ENCODE measurements around the gene MERTK.
A peak's percentile ranks its signal among the peaks of the same experiment; 100 is the strongest.
"Not testable (repeated sequence)": the region's sequence is repeated elsewhere in the genome, so short reads cannot be mapped to it uniquely, and the experiment has no call there.

The MERTK gene

DNA sequence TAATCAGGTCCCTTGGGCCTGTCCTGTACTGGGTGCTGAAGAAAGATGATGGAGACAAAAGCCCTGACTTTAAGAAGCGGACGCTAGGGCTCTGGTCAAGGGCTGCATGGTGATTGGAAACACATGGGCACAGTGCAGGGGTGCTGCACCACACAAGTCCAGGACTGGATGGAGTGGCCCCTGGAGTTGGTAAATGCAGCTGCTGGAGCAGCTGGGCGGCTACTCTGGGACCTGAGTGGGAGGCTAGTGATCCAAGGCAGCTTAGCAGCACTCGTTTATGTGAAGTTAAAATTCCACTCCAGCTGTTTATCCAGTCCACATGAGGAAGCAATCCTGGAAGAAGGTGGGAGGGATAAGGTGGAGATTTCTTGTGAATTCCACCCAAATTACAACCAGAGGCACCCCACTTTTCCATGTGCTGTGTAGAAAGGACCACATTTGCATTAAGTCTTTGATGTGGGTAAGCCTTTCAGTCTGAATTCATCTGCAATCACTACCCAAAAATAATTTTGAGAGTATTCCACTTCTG is 24.9 kb downstream of the MERTK start:
- Mint-ChIP-seq H3K36me3 (ENCODE audit: low read depth) (no peaks in the 10 kb centered on the region), H3K27me3 (no peaks in the 10 kb centered on the region), H3K4me1 (ENCODE audit: low read depth) (peaks cover 3% of the 10 kb centered on the region), H3K4me3 (no peak overlapping the region), H3K27ac (no peak overlapping the region), H3K9me3 (no peaks in the 10 kb centered on the region)
- DNase-seq = no peak

DNA sequence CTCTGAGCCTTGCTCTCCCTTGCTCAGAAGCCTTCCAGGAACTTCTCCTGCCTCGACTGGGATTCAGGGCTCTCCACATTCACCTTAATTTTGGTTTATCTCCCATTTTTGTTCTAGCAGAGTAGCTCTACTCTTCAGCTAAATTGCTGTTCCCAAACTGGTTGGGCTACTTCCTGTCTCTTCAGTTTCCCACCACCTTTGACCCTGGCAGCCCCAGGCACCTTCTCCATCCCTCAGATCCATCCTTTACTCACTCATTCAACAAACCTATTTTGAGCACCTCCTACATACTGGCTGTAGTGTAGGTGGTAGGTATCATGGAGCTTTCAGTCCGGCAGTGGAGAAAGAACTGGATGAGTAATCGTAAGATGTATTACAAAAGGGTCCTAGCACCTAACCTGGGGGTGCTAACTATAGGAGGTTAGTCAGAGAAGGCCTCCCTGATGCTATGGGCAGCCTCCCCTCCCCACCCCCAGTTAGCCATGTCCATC is 26.3 kb downstream of the MERTK start:
- peaks cover 3% of the 10 kb centered on the region for H3K4me1 Mint-ChIP-seq (ENCODE audit: low read depth)
- no peaks in the 10 kb centered on the region for H3K27me3 Mint-ChIP-seq
- no peaks in the 10 kb centered on the region for H3K9me3 Mint-ChIP-seq
- no peak overlapping the region for H3K4me3 Mint-ChIP-seq
- H3K27ac Mint-ChIP-seq = no peak overlapping the region
- no peaks in the 10 kb centered on the region for H3K36me3 Mint-ChIP-seq (ENCODE audit: low read depth)
- no peak for DNase-seq

DNA sequence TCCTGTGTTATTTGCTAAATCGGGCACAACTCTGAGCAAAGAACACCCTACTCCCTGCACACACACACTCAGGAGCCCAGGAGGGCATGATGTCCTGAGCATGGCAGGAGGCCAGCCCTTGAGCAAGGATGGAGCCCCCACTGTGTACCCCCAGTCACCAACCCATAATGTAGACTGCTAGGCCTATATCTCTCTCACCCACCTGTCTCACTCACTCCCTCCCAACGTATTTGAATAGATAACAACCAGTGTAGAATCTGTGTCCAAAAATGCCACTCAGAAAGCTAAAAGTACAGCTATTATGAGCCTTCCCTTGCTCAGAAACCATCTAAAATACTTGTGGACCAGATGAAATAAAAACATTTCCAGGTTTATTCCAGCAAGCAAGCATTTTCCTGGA is 29.3 kb downstream of the MERTK start:
- Mint-ChIP-seq H3K9me3 (no peaks in the 10 kb centered on the region), H3K27ac (no peak overlapping the region), H3K27me3 (peaks cover 2% of the 10 kb centered on the region), H3K36me3 (ENCODE audit: low read depth) (no peaks in the 10 kb centered on the region), H3K4me1 (ENCODE audit: low read depth) (peaks cover 18% of the 10 kb centered on the region), H3K4me3 (no peak overlapping the region)
- DNase-seq = no peak

GRCh38 chr2:111930409-111930808 is 32.0 kb downstream of the MERTK start:
- Mint-ChIP-seq H3K27me3 (peaks cover 15% of the 10 kb centered on the region), H3K27ac (peak overlapping the region; percentile 84), H3K36me3 (ENCODE audit: low read depth) (no peaks in the 10 kb centered on the region), H3K4me1 (ENCODE audit: low read depth) (peaks cover 15% of the 10 kb centered on the region), H3K4me3 (no peak overlapping the region), H3K9me3 (no peaks in the 10 kb centered on the region)
- DNase-seq = no peak

DNA sequence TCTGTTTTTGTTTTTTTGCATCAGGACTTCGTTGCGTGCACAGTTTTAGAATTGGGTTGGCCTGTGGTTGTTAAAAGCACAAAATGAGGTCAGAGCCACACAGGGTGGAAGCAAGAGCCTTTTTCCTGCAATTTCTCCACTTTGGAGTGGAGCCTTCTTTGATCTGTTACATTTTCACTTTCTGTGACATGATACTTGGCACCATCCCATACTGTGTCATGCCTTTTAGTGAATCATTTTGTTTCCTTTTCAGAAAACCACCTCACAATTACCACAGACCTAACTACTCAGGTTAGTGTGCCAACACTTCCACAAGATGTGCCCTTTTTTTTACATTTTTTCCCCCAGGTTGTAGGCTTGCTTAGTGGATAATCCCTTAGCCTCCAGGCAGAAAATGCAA is 32.5 kb downstream of the MERTK start:
- Mint-ChIP-seq H3K27ac (peak overlapping the region; percentile 84), H3K36me3 (ENCODE audit: low read depth) (no peaks in the 10 kb centered on the region), H3K27me3 (peaks cover 15% of the 10 kb centered on the region), H3K4me1 (ENCODE audit: low read depth) (peaks cover 15% of the 10 kb centered on the region), H3K9me3 (no peaks in the 10 kb centered on the region), H3K4me3 (no peak overlapping the region)
- DNase-seq = no peak

- H3K27ac Mint-ChIP-seq = no peak overlapping the region
- H3K36me3 Mint-ChIP-seq (ENCODE audit: low read depth) = no peaks in the 10 kb centered on the region
- DNase-seq = no peak
- H3K4me1 Mint-ChIP-seq (ENCODE audit: low read depth) = peaks cover 15% of the 10 kb centered on the region
- H3K9me3 Mint-ChIP-seq = no peaks in the 10 kb centered on the region
- no peak overlapping the region for H3K4me3 Mint-ChIP-seq
- H3K27me3 Mint-ChIP-seq = peaks cover 15% of the 10 kb centered on the region
These were observed 34.5 kb downstream of the MERTK start for GRCh38 chr2:111932841-111933291.

DNA sequence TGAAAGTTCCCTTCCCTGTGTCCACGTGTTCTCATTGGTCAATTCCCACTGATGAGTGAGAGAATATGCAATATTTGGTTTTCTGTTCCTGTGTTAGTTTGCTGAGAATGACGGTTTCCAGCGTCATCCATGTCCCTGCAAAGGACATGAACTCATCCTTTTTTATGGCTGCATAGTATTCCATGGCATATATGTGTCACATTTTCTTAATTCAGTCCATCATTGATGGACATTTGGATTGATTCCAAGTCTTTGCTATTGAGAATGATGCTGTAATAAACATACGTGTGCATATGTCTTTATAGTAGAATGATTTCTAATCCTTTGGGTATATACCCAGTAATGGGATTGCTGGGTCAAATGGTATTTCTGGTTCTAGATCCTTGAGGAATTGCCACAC is 35.5 kb downstream of the MERTK start:
- H3K27ac Mint-ChIP-seq; H3K4me3 Mint-ChIP-seq; DNase-seq; H3K9me3 Mint-ChIP-seq; H3K36me3 Mint-ChIP-seq (ENCODE audit: low read depth): not testable (repeated sequence)
- Mint-ChIP-seq H3K27me3 (peaks cover 15% of the 10 kb centered on the region), H3K4me1 (ENCODE audit: low read depth) (peaks cover 15% of the 10 kb centered on the region)

GRCh38 chr2:111936881-111937280 is 38.5 kb downstream of the MERTK start:
- DNase-seq = no peak
- Mint-ChIP-seq H3K36me3 (ENCODE audit: low read depth) (no peaks in the 10 kb centered on the region), H3K27ac (no peak overlapping the region), H3K4me1 (ENCODE audit: low read depth) (no peaks in the 10 kb centered on the region), H3K4me3 (no peak overlapping the region), H3K9me3 (no peaks in the 10 kb centered on the region), H3K27me3 (peaks cover 20% of the 10 kb centered on the region)

GRCh38 chr2:111938392-111938791 is 40.0 kb downstream of the MERTK start:
- H3K4me1 Mint-ChIP-seq (ENCODE audit: low read depth) = no peaks in the 10 kb centered on the region
- H3K4me3 Mint-ChIP-seq = no peak overlapping the region
- no peak overlapping the region for H3K27ac Mint-ChIP-seq
- H3K27me3 Mint-ChIP-seq = peaks cover 25% of the 10 kb centered on the region
- H3K9me3 Mint-ChIP-seq = no peaks in the 10 kb centered on the region
- no peaks in the 10 kb centered on the region for H3K36me3 Mint-ChIP-seq (ENCODE audit: low read depth)
- DNase-seq = no peak

DNA sequence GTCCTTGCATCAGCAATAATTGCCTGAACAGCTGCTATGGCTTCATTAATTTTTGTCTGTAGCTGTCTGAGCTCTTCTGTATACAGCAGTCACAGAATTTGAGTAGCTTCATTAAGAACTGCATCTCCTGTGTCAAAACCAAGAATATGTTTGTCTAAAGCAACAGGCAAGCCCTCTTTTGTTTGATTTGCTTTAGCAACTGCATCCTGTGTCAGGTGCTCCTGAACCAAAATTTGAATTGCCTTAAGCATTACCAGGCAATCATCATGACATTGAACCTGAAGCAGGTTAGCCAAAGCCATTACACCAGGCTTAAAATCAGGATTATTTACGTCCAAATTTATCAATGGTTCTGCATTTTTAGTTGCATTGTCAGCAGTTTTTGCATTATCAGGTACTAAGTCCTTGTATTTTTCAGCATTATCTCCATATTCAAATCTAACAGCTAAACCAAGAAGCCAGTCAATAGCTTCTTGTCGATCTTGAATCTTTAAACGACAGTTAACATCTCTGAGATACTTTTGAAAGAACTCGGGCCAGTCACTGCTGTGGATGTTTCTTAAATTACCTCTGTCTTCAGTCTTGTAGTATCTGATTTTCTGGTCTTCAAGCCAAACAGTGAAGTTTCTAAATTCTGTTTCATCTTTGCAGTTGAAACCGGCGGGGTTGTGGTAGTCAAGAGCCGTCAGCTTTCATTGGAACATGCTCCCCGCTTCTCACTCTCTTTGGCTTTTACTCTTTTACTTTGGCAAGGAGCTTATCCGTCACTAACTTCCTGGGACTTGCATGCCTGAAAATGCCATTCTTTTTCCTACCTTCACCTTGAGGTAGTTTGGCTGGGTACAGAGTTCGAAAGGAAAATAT is 42.2 kb downstream of the MERTK start:
- Mint-ChIP-seq H3K36me3 (ENCODE audit: low read depth) (no peaks in the 10 kb centered on the region), H3K27ac (no peak overlapping the region), H3K4me1 (ENCODE audit: low read depth) (no peaks in the 10 kb centered on the region), H3K4me3 (no peak overlapping the region), H3K9me3 (no peaks in the 10 kb centered on the region), H3K27me3 (peaks cover 14% of the 10 kb centered on the region)
- no peak for DNase-seq

DNA sequence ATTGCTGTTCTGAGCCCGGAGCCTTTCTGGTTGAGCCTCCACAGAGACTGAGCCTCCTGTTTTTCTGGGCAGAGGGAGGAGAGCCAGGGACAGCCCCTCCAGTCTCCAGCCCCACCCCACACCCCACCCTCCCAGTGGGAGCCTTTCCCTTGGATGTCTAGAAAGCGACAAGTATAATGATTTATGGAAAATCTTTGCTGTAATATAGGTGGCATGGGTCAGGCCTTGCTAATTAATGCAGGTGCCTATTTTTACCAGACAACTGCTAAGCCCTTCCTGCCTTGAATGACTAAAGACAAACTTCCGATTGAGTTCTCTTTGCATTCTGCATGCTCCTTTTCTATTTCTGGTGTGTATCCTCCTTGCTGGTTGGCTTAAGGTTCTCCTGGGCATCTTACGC is 43.1 kb downstream of the MERTK start:
- Mint-ChIP-seq H3K27me3 (peaks cover 14% of the 10 kb centered on the region), H3K4me3 (no peak overlapping the region), H3K4me1 (ENCODE audit: low read depth) (no peaks in the 10 kb centered on the region), H3K27ac (no peak overlapping the region), H3K36me3 (ENCODE audit: low read depth) (no peaks in the 10 kb centered on the region), H3K9me3 (no peaks in the 10 kb centered on the region)
- DNase-seq = no peak

- Mint-ChIP-seq H3K4me1 (ENCODE audit: low read depth) (no peaks in the 10 kb centered on the region), H3K36me3 (ENCODE audit: low read depth) (no peaks in the 10 kb centered on the region), H3K27ac (no peak overlapping the region), H3K27me3 (peaks cover 12% of the 10 kb centered on the region), H3K4me3 (no peak overlapping the region), H3K9me3 (no peaks in the 10 kb centered on the region)
- DNase-seq = no peak
These were observed 46.3 kb downstream of the MERTK start for GRCh38 chr2:111944531-111945210.

DNA sequence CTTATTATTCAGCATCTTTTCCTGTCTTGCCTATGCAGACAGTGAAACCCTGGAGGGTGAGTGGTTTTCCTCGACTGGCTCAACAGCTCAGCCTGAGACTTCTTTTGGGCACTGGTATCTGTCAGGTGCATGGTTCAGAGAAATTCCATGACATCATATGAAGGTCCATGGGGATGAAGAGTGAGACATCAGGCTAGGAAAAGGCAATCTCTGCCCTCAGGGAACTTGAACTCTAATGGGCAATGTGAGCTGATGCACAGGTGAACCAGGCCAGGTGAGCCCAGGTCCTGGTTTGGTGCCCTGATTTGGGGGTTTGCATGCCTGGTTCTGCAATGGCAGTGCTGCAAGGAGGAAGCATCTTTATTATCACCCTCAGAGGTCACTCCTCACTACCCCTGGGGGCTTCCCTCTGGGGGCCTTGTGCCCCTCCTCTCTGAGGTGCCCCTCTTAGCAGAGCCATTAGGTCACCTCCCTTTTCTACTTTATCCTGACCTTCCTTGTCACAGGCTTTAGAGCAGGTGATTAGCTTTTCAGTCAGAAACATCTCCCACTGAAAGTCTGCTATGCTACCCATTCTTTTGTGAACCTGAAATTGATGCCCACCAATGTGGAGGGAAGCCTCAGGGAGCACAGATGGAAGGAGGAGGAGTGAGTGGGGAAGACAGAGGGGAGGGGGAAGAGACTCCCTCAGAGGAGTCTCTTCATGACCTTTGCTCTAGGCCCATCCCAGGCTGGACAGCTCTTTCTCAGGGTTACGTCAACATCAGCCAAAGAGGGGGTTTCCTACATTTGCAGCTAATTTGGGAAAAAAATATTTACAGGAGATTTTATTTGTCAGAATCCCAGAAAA is 47.3 kb downstream of the MERTK start:
- no peak for DNase-seq
- no peak overlapping the region for H3K4me3 Mint-ChIP-seq
- H3K9me3 Mint-ChIP-seq = no peaks in the 10 kb centered on the region
- H3K27me3 Mint-ChIP-seq = peaks cover 12% of the 10 kb centered on the region
- no peak overlapping the region for H3K27ac Mint-ChIP-seq
- no peaks in the 10 kb centered on the region for H3K36me3 Mint-ChIP-seq (ENCODE audit: low read depth)
- H3K4me1 Mint-ChIP-seq (ENCODE audit: low read depth) = no peaks in the 10 kb centered on the region
